Measurements from ENCODE around the gene DIS3L2. TPM values are rescaled to one million over a fixed set of nuclear protein-coding genes. Genes with fewer than 3 reads are reported as not detected.
A peak's percentile ranks its signal among the peaks of the same experiment; 100 is the strongest.

DIS3L2 gene
- total and polyA plus RNA-seq, 5 donors from 2014 or later, result 10.9 to 76.9 (median 21.0) TPM

GRCh38 chr2:232273903-232274643 is 312.6 kb downstream of the DIS3L2 start:
- Mint-ChIP-seq H3K4me3 (no peak overlapping the region), H3K9me3 (peaks cover 0 to 4% (median 0%) of the 10 kb centered on the region in 7 donors), H3K36me3 (peaks cover 48% of the 10 kb centered on the region), H3K27me3 (no peaks in the 10 kb centered on the region), H3K4me1 (peaks cover 0 to 4% (median 2%) of the 10 kb centered on the region in 4 donors), H3K27ac (peak overlapping the region in 1 of 3 donors; percentile 16)
- H3K27ac ChIP-seq (ENCODE audit: insufficient read depth, low read length, poor library complexity, severe bottlenecking), result no peak overlapping the region
- ATAC-seq (ENCODE audit: low read depth in 2 of 2) (no peak), DNase-seq (no peak)
- no peak overlapping the region for H3K4me3 ChIP-seq (ENCODE audit: low read depth, low read length)
- no peaks in the 10 kb centered on the region for H3K9me3 ChIP-seq (ENCODE audit: control insufficient read depth in 2 of 2, low read length in 2 of 2)
- H3K4me1 ChIP-seq (ENCODE audit: control insufficient read depth, insufficient read depth, low read length, poor library complexity, severe bottlenecking), result no peaks in the 10 kb centered on the region
- H3K36me3 ChIP-seq (ENCODE audit: control insufficient read depth, insufficient read depth, low read length), result peaks cover 7% of the 10 kb centered on the region
- H3K27me3 ChIP-seq (ENCODE audit: control insufficient read depth, insufficient read depth, low read length), result no peaks in the 10 kb centered on the region

GRCh38 chr2:232275670-232276069 is 314.2 kb downstream of the DIS3L2 start:
- Mint-ChIP-seq H3K27me3 (no peaks in the 10 kb centered on the region), H3K9me3 (peaks cover 0 to 4% (median 0%) of the 10 kb centered on the region in 7 donors), H3K4me3 (no peak overlapping the region), H3K36me3 (peaks cover 48% of the 10 kb centered on the region), H3K27ac (peak overlapping the region in 1 of 3 donors; percentile 23), H3K4me1 (peaks cover 0 to 4% (median 0%) of the 10 kb centered on the region in 4 donors)
- no peak overlapping the region for H3K27ac ChIP-seq (ENCODE audit: insufficient read depth, low read length, poor library complexity, severe bottlenecking)
- no peaks in the 10 kb centered on the region for H3K27me3 ChIP-seq (ENCODE audit: control insufficient read depth, insufficient read depth, low read length)
- no peak overlapping the region for H3K4me3 ChIP-seq (ENCODE audit: low read depth, low read length)
- H3K36me3 ChIP-seq (ENCODE audit: control insufficient read depth, insufficient read depth, low read length), result peaks cover 7% of the 10 kb centered on the region
- ATAC-seq (ENCODE audit: low read depth in 2 of 2), result no peak
- DNase-seq, result no peak
- H3K9me3 ChIP-seq (ENCODE audit: control insufficient read depth in 2 of 2, low read length in 2 of 2), result no peaks in the 10 kb centered on the region
- H3K4me1 ChIP-seq (ENCODE audit: control insufficient read depth, insufficient read depth, low read length, poor library complexity, severe bottlenecking), result no peaks in the 10 kb centered on the region

GRCh38 chr2:232276084-232276732 is 314.7 kb downstream of the DIS3L2 start:
- H3K4me1 ChIP-seq (ENCODE audit: control insufficient read depth, insufficient read depth, low read length, poor library complexity, severe bottlenecking), result no peaks in the 10 kb centered on the region
- no peaks in the 10 kb centered on the region for H3K27me3 ChIP-seq (ENCODE audit: control insufficient read depth, insufficient read depth, low read length)
- Mint-ChIP-seq H3K36me3 (peaks cover 47% of the 10 kb centered on the region), H3K27me3 (no peaks in the 10 kb centered on the region), H3K27ac (peak overlapping the region in 1 of 3 donors; percentile 23), H3K9me3 (peaks cover 0 to 4% (median 0%) of the 10 kb centered on the region in 7 donors), H3K4me3 (no peak overlapping the region), H3K4me1 (peaks cover 0 to 4% (median 0%) of the 10 kb centered on the region in 4 donors)
- DNase-seq, result no peak
- H3K4me3 ChIP-seq (ENCODE audit: low read depth, low read length), result no peak overlapping the region
- ATAC-seq (ENCODE audit: low read depth in 2 of 2), result no peak
- no peak overlapping the region for H3K27ac ChIP-seq (ENCODE audit: insufficient read depth, low read length, poor library complexity, severe bottlenecking)
- H3K9me3 ChIP-seq (ENCODE audit: control insufficient read depth in 2 of 2, low read length in 2 of 2), result no peaks in the 10 kb centered on the region
- H3K36me3 ChIP-seq (ENCODE audit: control insufficient read depth, insufficient read depth, low read length), result peaks cover 7% of the 10 kb centered on the region

DNA sequence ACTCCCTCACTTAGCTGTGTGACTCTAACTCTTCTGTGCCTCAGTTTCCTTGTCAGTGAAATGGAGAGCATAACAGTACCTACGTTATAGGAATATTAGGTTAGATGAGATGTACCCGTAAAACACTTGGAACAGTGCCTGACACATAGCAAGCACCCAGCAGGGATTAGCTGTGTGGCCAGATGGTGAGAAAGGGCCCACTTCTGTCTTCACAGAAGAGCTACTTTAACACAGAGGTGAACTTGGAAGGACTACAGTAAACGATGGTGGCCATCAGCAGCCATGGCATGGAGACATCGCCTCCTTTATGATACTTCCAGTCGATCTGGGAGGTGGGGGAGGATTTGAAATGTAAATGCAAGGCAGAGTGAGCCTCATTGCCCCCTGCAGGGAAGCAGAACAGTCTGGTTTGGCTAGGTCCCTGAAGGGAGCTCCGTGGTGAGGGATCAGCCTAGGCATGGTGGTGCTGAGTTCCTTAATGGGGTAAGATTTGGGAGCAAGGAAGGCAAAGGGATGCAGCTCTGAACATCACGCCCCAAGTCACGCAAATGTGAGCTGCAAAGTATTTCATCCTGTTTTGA is 315.3 kb downstream of the DIS3L2 start:
- DNase-seq (no peak), ATAC-seq (ENCODE audit: low read depth in 2 of 2) (no peak)
- Mint-ChIP-seq H3K36me3 (peaks cover 50% of the 10 kb centered on the region), H3K27me3 (no peaks in the 10 kb centered on the region), H3K9me3 (peaks cover 0 to 4% (median 0%) of the 10 kb centered on the region in 7 donors), H3K4me1 (peaks cover 0 to 4% (median 0%) of the 10 kb centered on the region in 4 donors), H3K27ac (peak overlapping the region in 1 of 3 donors; percentile 73), H3K4me3 (peak overlapping the region in 1 of 4 donors; percentile 21)
- no peaks in the 10 kb centered on the region for H3K4me1 ChIP-seq (ENCODE audit: control insufficient read depth, insufficient read depth, low read length, poor library complexity, severe bottlenecking)
- H3K4me3 ChIP-seq (ENCODE audit: low read depth, low read length), result no peak overlapping the region
- no peaks in the 10 kb centered on the region for H3K9me3 ChIP-seq (ENCODE audit: control insufficient read depth in 2 of 2, low read length in 2 of 2)
- H3K36me3 ChIP-seq (ENCODE audit: control insufficient read depth, insufficient read depth, low read length), result peaks cover 5% of the 10 kb centered on the region
- H3K27ac ChIP-seq (ENCODE audit: insufficient read depth, low read length, poor library complexity, severe bottlenecking), result no peak overlapping the region
- no peaks in the 10 kb centered on the region for H3K27me3 ChIP-seq (ENCODE audit: control insufficient read depth, insufficient read depth, low read length)

DNA sequence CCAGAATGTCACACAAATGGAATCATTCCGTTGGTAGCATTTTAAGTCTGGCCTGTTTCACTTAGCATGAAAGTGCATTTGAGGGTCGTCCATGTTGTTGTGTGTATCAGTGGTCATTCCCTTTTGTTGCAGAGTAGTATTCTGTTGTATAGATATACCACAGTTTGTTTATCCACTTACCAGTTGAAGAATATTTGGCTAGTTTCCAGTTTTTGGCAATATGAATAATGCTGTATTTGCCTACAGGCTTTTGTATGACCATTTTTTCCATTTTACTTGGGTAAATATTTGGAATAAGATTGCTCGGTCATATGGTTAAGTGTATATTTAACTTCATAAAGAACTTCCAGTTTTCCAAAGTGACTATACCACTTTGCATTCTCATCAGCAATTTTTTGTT is 317.0 kb downstream of the DIS3L2 start:
- Histone ChIP-seq H3K27me3 (ENCODE audit: control insufficient read depth, insufficient read depth, low read length) (no peaks in the 10 kb centered on the region), H3K9me3 (ENCODE audit: control insufficient read depth in 2 of 2, low read length in 2 of 2) (no peaks in the 10 kb centered on the region), H3K36me3 (ENCODE audit: control insufficient read depth, insufficient read depth, low read length) (peaks cover 5% of the 10 kb centered on the region), H3K4me3 (ENCODE audit: low read depth, low read length) (no peak overlapping the region), H3K27ac (ENCODE audit: insufficient read depth, low read length, poor library complexity, severe bottlenecking) (no peak overlapping the region), H3K4me1 (ENCODE audit: control insufficient read depth, insufficient read depth, low read length, poor library complexity, severe bottlenecking) (no peaks in the 10 kb centered on the region)
- ATAC-seq (ENCODE audit: low read depth in 2 of 2) (no peak), DNase-seq (no peak)
- Mint-ChIP-seq H3K27me3 (no peaks in the 10 kb centered on the region), H3K4me3 (no peak overlapping the region), H3K36me3 (peaks cover 46% of the 10 kb centered on the region), H3K9me3 (peaks cover 0 to 4% (median 0%) of the 10 kb centered on the region in 7 donors), H3K4me1 (peaks cover 0 to 9% (median 0%) of the 10 kb centered on the region in 4 donors), H3K27ac (no peak overlapping the region)

GRCh38 chr2:232280341-232280740 is 318.8 kb downstream of the DIS3L2 start:
- H3K27me3 ChIP-seq (ENCODE audit: control insufficient read depth, insufficient read depth, low read length), result no peaks in the 10 kb centered on the region
- no peak overlapping the region for H3K4me3 ChIP-seq (ENCODE audit: low read depth, low read length)
- Mint-ChIP-seq H3K4me1 (peaks cover 0 to 26% (median 0%) of the 10 kb centered on the region in 4 donors), H3K36me3 (peaks cover 48% of the 10 kb centered on the region), H3K4me3 (no peak overlapping the region), H3K27ac (peak overlapping the region in 1 of 3 donors; percentile 31), H3K9me3 (peaks cover 0 to 4% (median 0%) of the 10 kb centered on the region in 7 donors), H3K27me3 (no peaks in the 10 kb centered on the region)
- DNase-seq (no peak), ATAC-seq (ENCODE audit: low read depth in 2 of 2) (no peak)
- no peaks in the 10 kb centered on the region for H3K4me1 ChIP-seq (ENCODE audit: control insufficient read depth, insufficient read depth, low read length, poor library complexity, severe bottlenecking)
- no peak overlapping the region for H3K27ac ChIP-seq (ENCODE audit: insufficient read depth, low read length, poor library complexity, severe bottlenecking)
- H3K9me3 ChIP-seq (ENCODE audit: control insufficient read depth in 2 of 2, low read length in 2 of 2), result no peaks in the 10 kb centered on the region
- no peaks in the 10 kb centered on the region for H3K36me3 ChIP-seq (ENCODE audit: control insufficient read depth, insufficient read depth, low read length)

GRCh38 chr2:232281858-232282507 is 320.5 kb downstream of the DIS3L2 start:
- H3K27ac Mint-ChIP-seq, result peak overlapping the region in 1 of 3 donors; percentile 20
- no peak overlapping the region for H3K4me3 Mint-ChIP-seq
- no peaks in the 10 kb centered on the region for H3K27me3 Mint-ChIP-seq
- no peaks in the 10 kb centered on the region for H3K9me3 ChIP-seq (ENCODE audit: control insufficient read depth in 2 of 2, low read length in 2 of 2)
- no peaks in the 10 kb centered on the region for H3K4me1 ChIP-seq (ENCODE audit: control insufficient read depth, insufficient read depth, low read length, poor library complexity, severe bottlenecking)
- no peaks in the 10 kb centered on the region for H3K27me3 ChIP-seq (ENCODE audit: control insufficient read depth, insufficient read depth, low read length)
- H3K9me3 Mint-ChIP-seq, result peaks cover 0 to 4% (median 0%) of the 10 kb centered on the region in 7 donors
- no peak for DNase-seq
- no peak for ATAC-seq (ENCODE audit: low read depth in 2 of 2)
- H3K4me3 ChIP-seq (ENCODE audit: low read depth, low read length), result no peak overlapping the region
- peaks cover 43% of the 10 kb centered on the region for H3K36me3 Mint-ChIP-seq
- no peaks in the 10 kb centered on the region for H3K36me3 ChIP-seq (ENCODE audit: control insufficient read depth, insufficient read depth, low read length)
- no peak overlapping the region for H3K27ac ChIP-seq (ENCODE audit: insufficient read depth, low read length, poor library complexity, severe bottlenecking)
- H3K4me1 Mint-ChIP-seq, result peaks cover 0 to 43% (median 5%) of the 10 kb centered on the region in 4 donors

All from CD4-positive, CD25-positive, alpha-beta regulatory T cell (primary cell).